Esophagus squamous epithelium (tissue), 4 donors: ENCODE data around the gene ABCB10.

Experiments used
- CTCF ChIP-seq, 6 experiments: fragments of 450-650 bp in 4 of 6; fragments of 200-600 bp in 2 of 6; sonication (generic) in 2 of 6; IDR thresholded peaks; one replicate each; pipeline ENCODE4 v1.5.1; 2016 to 2019; ENCODE audit warnings: antibody characterized with exemption in 6 of 6, mild to moderate bottlenecking in 4 of 6, moderate library complexity in 4 of 6
- POLR2A ChIP-seq, 4 donors: fragments of 450-650 bp; IDR thresholded peaks; one replicate each; pipeline ENCODE4 v1.6.1; 2017; ENCODE audit warnings: antibody characterized with exemption in 4 of 4, mild to moderate bottlenecking in 4 of 4, moderate library complexity in 3 of 4

GRCh38 chr1:229466887-229467286, 91.6 kb downstream of the ABCB10 start:
- TF ChIP-seq CTCF (IDR thresholded peaks at IDR 0.05) (no peak), POLR2A (IDR thresholded peaks at IDR 0.05) (no peak)
